GM12878 (cell line): ENCODE results near the gene PPP1R14D. TPM values are rescaled to one million over a fixed set of nuclear protein-coding genes. Genes with fewer than 3 reads are reported as not detected.

ENCODE experiments used
- ATAC-seq: fragments of 200-7000 bp; cut with Tn5 transposase; 3 replicates; pipeline ENCODE4 v1.9.1; 2020; ENCODE audit warnings: mild to moderate bottlenecking, moderate library complexity
- BruUV-seq: library from RNA; stranded (reverse); fragments of 400-500 nt; replicated peaks from 2 replicates; lab custom pipeline; 2021; lab: Mats Ljungman, UMichigan
- CTCF ChIA-PET: fragments of 300-600 bp; sonication (Branson Sonifier 250); formaldehyde crosslinking; extraction: SDS; loops from one replicate; lab custom pipeline; 2021; ENCODE audit warnings: inconsistent platforms; lab: Yijun Ruan, JAX
- POLR2A ChIA-PET: fragments of 350-600 bp; formaldehyde crosslinking; extraction: SDS; loops from one replicate; lab custom pipeline; 2021; ENCODE audit warnings: inconsistent platforms; lab: Charles Lee
- RAD21 ChIA-PET: fragments of 300-600 bp; sonication (Branson Sonifier 250); formaldehyde crosslinking; loops from one replicate; lab custom pipeline; 2023; ENCODE audit warnings: antibody characterized with exemption; ENCODE audit not compliant: unreplicated experiment; lab: Charles Lee
- SMC1A ChIA-PET: fragments of 300-600 bp; sonication (Branson Sonifier 250); formaldehyde crosslinking; loops from one replicate; lab custom pipeline; 2023; ENCODE audit not compliant: unreplicated experiment, uncharacterized antibody; lab: Charles Lee
- DNase-seq: peaks from one replicate; pipeline ENCODE4 v3.0.0-alpha.2; 2011; ENCODE audit warnings: low read depth, low spot score
- FAIRE-seq: peaks from 3 replicates; lab custom pipeline; 2011; peaks lifted over from hg19 to GRCh38; lab: Jason Lieb, UNC
- H2AFZ ChIP-seq: 2 replicates; pipeline ENCODE4 v1.6.0; 2011; ENCODE audit warnings: low read depth, low read length, control low read depth; ENCODE audit not compliant: control insufficient read depth
- H3K27ac ChIP-seq: 2 replicates; pipeline ENCODE4 v1.5.1; 2011; ENCODE audit warnings: control low read depth; ENCODE audit not compliant: control insufficient read depth, insufficient read depth
- H3K27me3 ChIP-seq, 2 experiments: replicated peaks in 1 of 2; 2 replicates each; pipeline versions ENCODE4 v1.6.0 to v1.6.1; 2011; ENCODE audit warnings: low read length in 1 of 2; ENCODE audit not compliant: control insufficient read depth in 2 of 2, insufficient read depth in 2 of 2
- H3K36me3 ChIP-seq, 2 experiments: 2 replicates each; pipeline ENCODE4 v1.5.1; 2011; ENCODE audit warnings: low read length in 1 of 2; ENCODE audit not compliant: control insufficient read depth in 2 of 2, insufficient read depth in 2 of 2
- H3K4me1 ChIP-seq: 2 replicates; pipeline ENCODE4 v1.6.1; 2011; ENCODE audit warnings: mild to moderate bottlenecking, low read length, moderate library complexity, mixed read lengths; ENCODE audit not compliant: control insufficient read depth, insufficient read depth
- H3K4me2 ChIP-seq: 2 replicates; pipeline ENCODE4 v1.6.0; 2011; ENCODE audit warnings: control low read depth; ENCODE audit not compliant: control insufficient read depth, insufficient read depth
- H3K4me3 ChIP-seq: fragments of 200-600 bp; sonication (generic); 2 replicates; pipeline ENCODE4 v1.5.1; 2016
- H3K79me2 ChIP-seq: 2 replicates; pipeline ENCODE4 v1.6.0; 2011; ENCODE audit warnings: low read length; ENCODE audit not compliant: control insufficient read depth, insufficient read depth
- H3K9ac ChIP-seq: 2 replicates; pipeline ENCODE4 v1.8.0; 2011; ENCODE audit warnings: low read length, control low read depth, mixed read lengths; ENCODE audit not compliant: control insufficient read depth, insufficient read depth
- H3K9me3 ChIP-seq: replicated peaks from 3 replicates; pipeline ENCODE4 v1.5.1; 2011; ENCODE audit warnings: mild to moderate bottlenecking, low read length; ENCODE audit not compliant: control insufficient read depth, insufficient read depth
- H4K20me1 ChIP-seq: 2 replicates; pipeline ENCODE4 v1.6.0; 2011; ENCODE audit not compliant: control insufficient read depth, insufficient read depth
- CEBPB ChIP-seq, 2 experiments: fragments of 150-350 bp in 1 of 2; IDR thresholded peaks; 2 replicates each; pipeline ENCODE4 v1.6.1; 2012 to 2014; ENCODE audit warnings: low read depth in 2 of 2, low read length in 2 of 2, borderline replicate concordance in 1 of 2, inconsistent platforms in 1 of 2
- E4F1 ChIP-seq: fragments of 450-650 bp; IDR thresholded peaks from 2 replicates; pipeline ENCODE4 v1.6.1; 2018; ENCODE audit warnings: borderline replicate concordance, mild to moderate bottlenecking; ENCODE audit not compliant: partially characterized antibody
- KDM1A ChIP-seq: fragments of 200-600 bp; sonication (generic); IDR thresholded peaks from 2 replicates; pipeline ENCODE4 v1.6.1; 2016; ENCODE audit warnings: borderline replicate concordance
- MAX ChIP-seq: IDR thresholded peaks from 2 replicates; pipeline ENCODE4 v1.6.1; 2012; ENCODE audit warnings: low read depth, low read length, improper control_type of control experiment
- MEF2B ChIP-seq: fragments of 450-650 bp; IDR thresholded peaks from 2 replicates; pipeline ENCODE4 v1.6.1; 2018; ENCODE audit warnings: mild to moderate bottlenecking, moderate library complexity; ENCODE audit not compliant: partially characterized antibody, poor library complexity, severe bottlenecking
- MYC ChIP-seq: IDR thresholded peaks from 2 replicates; pipeline ENCODE4 v1.6.1; 2011; ENCODE audit warnings: mild to moderate bottlenecking, low read length, moderate library complexity, inconsistent platforms; ENCODE audit not compliant: insufficient read depth, insufficient replicate concordance, insufficient read length, severe bottlenecking
- RFX5 ChIP-seq: IDR thresholded peaks from 2 replicates; pipeline ENCODE4 v1.6.1; 2011; ENCODE audit warnings: low read depth, low read length, improper control_type of control experiment
- ZNF687 ChIP-seq: fragments of 450-650 bp; IDR thresholded peaks from 2 replicates; pipeline ENCODE4 v1.6.1; 2017; ENCODE audit warnings: mild to moderate bottlenecking, moderate library complexity
- WGBS: methylation state at CpG from one replicate; pipeline ENCODE4 v1.1.6; 2016; ENCODE audit warnings: low lambda C conversion rate; ENCODE audit not compliant: insufficient replicate concordance, insufficient coverage; ENCODE audit errors: missing lambda C conversion rate; 5-methylcytosine and 5-hydroxymethylcytosine counted together
- in situ Hi-C: fragments of 300-500 bp; cut with MboI; formaldehyde crosslinking; loops from 9 replicates; pipeline ENCODE4 v1.14.3; 2018; ENCODE audit warnings: mixed read lengths
- intact Hi-C: fragments of 100-400 bp; cut with micrococcal nuclease; formaldehyde crosslinking; loops from one replicate; pipeline ENCODE4 v1.14.2; 2022; ENCODE audit not compliant: unreplicated experiment
- polyA plus RNA-seq, 11 experiments: library from polyadenylated mRNA; depleted of rRNA in 4 of 11; unstranded in 6 of 11; stranded (reverse) in 5 of 11; fragments of >200 nt; fragmentation: Nextera tagmentation in 4 of 11; fragmentation: Illumina TruSeq in 1 of 11; extraction: Ambion mirVana in 4 of 11; extraction: Trizol in 1 of 11; gene quantifications; 1 replicate in 1 of 11; 2 replicates in 10 of 11; pipeline versions ENCODE4 v1.2.1 to v1.2.3, GENCODE V29; 2011 to 2016; ENCODE audit warnings: inconsistent platforms in 2 of 11, missing spikeins in 2 of 11, low read depth in 1 of 11
- total RNA-seq, 4 experiments: library from RNA; depleted of rRNA in 3 of 4; stranded (reverse); fragments of >200 nt in 3 of 4; fragmentation: Illumina TruSeq in 1 of 4; extraction: Trizol in 1 of 4; gene quantifications; 2 replicates each; pipeline versions ENCODE4 v1.2.1 to v1.2.3, GENCODE V29; 2013 to 2021

PPP1R14D gene
- total and polyA plus RNA-seq, 10 of the 15 experiments (the other 5 are each of a cell fraction or from before 2014, with no cell fraction given) = 0.10 TPM; not detected in 9

DNA sequence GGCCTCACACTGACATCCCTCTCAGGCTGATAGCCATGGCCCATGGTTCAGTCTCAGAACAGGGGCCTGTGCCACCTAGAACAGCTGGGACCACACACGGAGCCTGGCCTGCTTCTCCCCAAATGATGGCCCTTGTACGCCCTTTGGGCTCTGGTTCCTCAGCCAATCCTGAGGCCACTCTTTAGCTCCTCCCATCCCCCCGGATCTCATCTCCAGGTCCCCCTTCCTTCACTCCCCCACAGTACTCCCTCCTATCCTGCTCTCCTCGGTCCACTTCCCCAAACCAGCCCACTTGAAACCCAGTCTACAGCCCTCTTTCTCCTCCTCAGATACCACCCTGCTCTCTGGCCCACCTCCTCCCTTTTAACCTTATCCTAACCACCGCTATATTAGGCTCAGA is 39.4 kb downstream of the PPP1R14D start (continued):
- no peak for TF ChIP-seq ZNF687

DNA sequence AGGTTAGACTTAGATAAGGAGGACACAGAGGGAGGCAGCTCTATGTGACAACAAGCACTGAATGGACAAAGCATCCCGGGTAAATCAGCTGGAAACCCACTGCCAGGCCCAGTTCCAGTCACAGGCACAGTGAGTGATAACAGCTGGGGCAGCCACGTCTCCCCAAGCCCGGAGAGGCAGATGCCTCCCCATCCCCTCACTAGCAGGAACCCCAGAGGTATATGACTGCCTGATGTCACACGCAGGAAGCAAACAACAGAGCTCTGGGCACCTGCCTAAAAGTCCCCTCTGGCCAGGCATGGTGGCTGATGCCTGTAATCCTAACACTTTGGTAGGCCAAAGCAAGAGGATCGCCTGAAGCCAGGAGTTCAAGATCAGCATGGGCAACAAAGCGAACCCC is 40.5 kb downstream of the PPP1R14D start:
- FAIRE-seq = no peak
- Histone ChIP-seq H3K4me2 (0 out of 2 replicates have a peak overlapping the region, but pooled peaks have one; percentile 22), H4K20me1 (no peaks in the 10 kb centered on the region), H3K9me3 (no peaks in the 10 kb centered on the region), H3K4me3 (no peak overlapping the region), H3K9ac (no peak overlapping the region), H3K79me2 (peaks cover 5% of the 10 kb centered on the region), H2AFZ (no peak overlapping the region), H3K27me3 (no peaks in the 10 kb centered on the region), H3K4me1 (peaks cover 9% of the 10 kb centered on the region), H3K36me3 (peaks cover 0 to 7% of the 10 kb centered on the region in 2 experiments; a peak in 2 of 4 replicates), H3K27ac (no peak overlapping the region)
- CTCF ChIA-PET = interaction anchor here (1.4 to 6.6 kb wide), 5 partner anchors 14 to 109 kb away, joined by 3 to 45 read pairs (median 12); partner anchors contain the start of gene VPS18
- TF ChIP-seq MEF2B = no peak
- no peak for TF ChIP-seq CEBPB (IDR thresholded peaks at IDR 0.05; ENCODE audit: borderline replicate concordance in 1 of 2, low read depth in 2 of 2, low read length in 2 of 2)
- TF ChIP-seq MYC = no peak
- no peak for TF ChIP-seq RFX5
- TF ChIP-seq E4F1 = no peak
- no peak for TF ChIP-seq KDM1A
- TF ChIP-seq MAX = no peak
- intact Hi-C loops = no loop called here
- in situ Hi-C loops = loop anchor here (5.0 kb wide), 1 partner anchor 271 kb away; no protein-coding TSS in a partner anchor
- POLR2A ChIA-PET = interaction anchor here (0.6 to 0.7 kb wide), 3 partner anchors 10 to 188 kb away, joined by 3 to 5 read pairs (median 4); no protein-coding TSS in a partner anchor
- SMC1A ChIA-PET = interaction anchor here (0.7 to 4.0 kb wide), 3 partner anchors 9 to 367 kb away, joined by 3 to 27 read pairs (median 4); no protein-coding TSS in a partner anchor
- DNase-seq = no peak
- WGBS = 77% methylated on average over 6 of the region's 6 CpGs
- RAD21 ChIA-PET = no interaction called here
- no peak; the same call in 2 of the 3 replicates for ATAC-seq
- BruUV-seq = no TSS peak
